Bronchial epithelial cell (primary cell): ENCODE measurements around the gene EPRS1. TPM values are rescaled to one million over a fixed set of nuclear protein-coding genes. Genes with fewer than 3 reads are reported as not detected.
"Not testable (repeated sequence)": the region's sequence is repeated elsewhere in the genome, so short reads cannot be mapped to it uniquely, and the experiment has no call there.

Experiments used
- DNase-seq: peaks from one replicate; pipeline ENCODE4 v3.0.0-alpha.2; 2010; ENCODE audit warnings: low read depth
- FAIRE-seq: peaks from 2 replicates; lab custom pipeline; 2011; peaks lifted over from hg19 to GRCh38; lab: Jason Lieb, UNC
- H3K27me3 ChIP-seq: 2 replicates; pipeline ENCODE4 v1.5.1; 2011; ENCODE audit warnings: low read length; ENCODE audit not compliant: control insufficient read depth, insufficient read depth
- H3K36me3 ChIP-seq: 2 replicates; pipeline ENCODE4 v1.5.1; 2011; ENCODE audit warnings: low read length; ENCODE audit not compliant: control insufficient read depth, insufficient read depth
- H3K4me3 ChIP-seq: 2 replicates; pipeline ENCODE4 v1.5.1; 2011; ENCODE audit warnings: mild to moderate bottlenecking, low read depth, low read length, control low read depth
- total RNA-seq: library from RNA; depleted of rRNA; stranded (reverse); fragments of >200 nt; gene quantifications from 2 replicates; pipeline ENCODE4 v1.2.1, GENCODE V29; 2014
- TF ChIP-seq, protein P1 (sequence below): IDR thresholded peaks from 2 replicates; pipeline ENCODE4 v1.5.1; 2011; ENCODE audit warnings: mild to moderate bottlenecking, moderate library complexity, low read length, control low read depth, inconsistent platforms; ENCODE audit not compliant: insufficient read depth, severe bottlenecking

The EPRS1 gene
- 165 and 212 TPM in 2 replicates for total RNA-seq

DNA sequence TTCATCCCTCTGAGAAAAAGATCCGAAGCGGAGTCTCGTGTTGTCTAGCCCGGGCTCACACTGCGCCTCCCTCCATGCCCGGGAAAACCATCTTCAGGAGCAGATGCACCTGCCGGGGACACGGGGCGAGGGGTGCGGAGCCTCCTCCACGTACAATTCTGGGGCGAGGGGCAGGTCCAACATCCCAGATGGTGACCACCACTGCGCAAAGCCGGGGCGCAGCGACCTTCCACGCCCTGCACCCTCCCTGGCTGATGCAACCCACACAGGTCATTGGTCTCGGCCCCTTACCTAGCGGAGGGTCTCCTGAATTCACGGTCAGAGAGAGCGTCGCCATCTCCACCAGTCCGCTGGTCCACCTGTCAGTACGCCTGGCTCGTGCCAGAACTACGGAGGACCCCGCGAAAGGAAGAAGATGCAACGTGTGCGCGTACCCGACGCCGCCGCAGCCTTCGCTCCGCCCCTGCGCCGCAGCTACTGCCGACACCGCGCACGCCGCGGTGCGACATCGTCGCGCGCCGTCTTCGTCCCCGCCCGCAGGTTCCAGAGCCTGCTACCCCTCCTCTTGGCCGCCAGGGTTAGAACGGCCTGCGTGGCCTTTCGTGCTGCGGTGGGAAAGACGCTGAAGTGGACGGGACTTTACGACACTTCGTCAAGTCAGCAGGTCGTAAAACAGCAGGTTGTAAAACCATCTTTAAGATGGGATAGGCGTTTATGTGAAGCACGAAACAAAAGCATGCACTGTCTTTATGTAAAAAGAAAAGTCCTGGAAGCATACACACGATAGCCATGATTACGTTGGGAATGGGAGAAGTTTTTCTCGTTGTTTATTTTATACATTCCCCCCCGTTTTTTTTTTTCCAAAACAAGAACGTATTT, at the start of gene EPRS1:
Gene EPRS1, minus strand, starts transcription at position 454 of the 879 bp plus-strand sequence. Its CDS starts 117 bp downstream, at position 337.
- Histone ChIP-seq H3K27me3 (no peaks in the 10 kb centered on the region), H3K4me3 (peak within 1 kb of the TSS; percentile 100), H3K36me3 (peaks cover 1% of the 10 kb centered on the region)
- TF ChIP-seq, protein P1, sequence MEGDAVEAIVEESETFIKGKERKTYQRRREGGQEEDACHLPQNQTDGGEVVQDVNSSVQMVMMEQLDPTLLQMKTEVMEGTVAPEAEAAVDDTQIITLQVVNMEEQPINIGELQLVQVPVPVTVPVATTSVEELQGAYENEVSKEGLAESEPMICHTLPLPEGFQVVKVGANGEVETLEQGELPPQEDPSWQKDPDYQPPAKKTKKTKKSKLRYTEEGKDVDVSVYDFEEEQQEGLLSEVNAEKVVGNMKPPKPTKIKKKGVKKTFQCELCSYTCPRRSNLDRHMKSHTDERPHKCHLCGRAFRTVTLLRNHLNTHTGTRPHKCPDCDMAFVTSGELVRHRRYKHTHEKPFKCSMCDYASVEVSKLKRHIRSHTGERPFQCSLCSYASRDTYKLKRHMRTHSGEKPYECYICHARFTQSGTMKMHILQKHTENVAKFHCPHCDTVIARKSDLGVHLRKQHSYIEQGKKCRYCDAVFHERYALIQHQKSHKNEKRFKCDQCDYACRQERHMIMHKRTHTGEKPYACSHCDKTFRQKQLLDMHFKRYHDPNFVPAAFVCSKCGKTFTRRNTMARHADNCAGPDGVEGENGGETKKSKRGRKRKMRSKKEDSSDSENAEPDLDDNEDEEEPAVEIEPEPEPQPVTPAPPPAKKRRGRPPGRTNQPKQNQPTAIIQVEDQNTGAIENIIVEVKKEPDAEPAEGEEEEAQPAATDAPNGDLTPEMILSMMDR: peak; percentile 79
- peak; percentile 96 for DNase-seq
- peak; percentile 7 for FAIRE-seq

DNA sequence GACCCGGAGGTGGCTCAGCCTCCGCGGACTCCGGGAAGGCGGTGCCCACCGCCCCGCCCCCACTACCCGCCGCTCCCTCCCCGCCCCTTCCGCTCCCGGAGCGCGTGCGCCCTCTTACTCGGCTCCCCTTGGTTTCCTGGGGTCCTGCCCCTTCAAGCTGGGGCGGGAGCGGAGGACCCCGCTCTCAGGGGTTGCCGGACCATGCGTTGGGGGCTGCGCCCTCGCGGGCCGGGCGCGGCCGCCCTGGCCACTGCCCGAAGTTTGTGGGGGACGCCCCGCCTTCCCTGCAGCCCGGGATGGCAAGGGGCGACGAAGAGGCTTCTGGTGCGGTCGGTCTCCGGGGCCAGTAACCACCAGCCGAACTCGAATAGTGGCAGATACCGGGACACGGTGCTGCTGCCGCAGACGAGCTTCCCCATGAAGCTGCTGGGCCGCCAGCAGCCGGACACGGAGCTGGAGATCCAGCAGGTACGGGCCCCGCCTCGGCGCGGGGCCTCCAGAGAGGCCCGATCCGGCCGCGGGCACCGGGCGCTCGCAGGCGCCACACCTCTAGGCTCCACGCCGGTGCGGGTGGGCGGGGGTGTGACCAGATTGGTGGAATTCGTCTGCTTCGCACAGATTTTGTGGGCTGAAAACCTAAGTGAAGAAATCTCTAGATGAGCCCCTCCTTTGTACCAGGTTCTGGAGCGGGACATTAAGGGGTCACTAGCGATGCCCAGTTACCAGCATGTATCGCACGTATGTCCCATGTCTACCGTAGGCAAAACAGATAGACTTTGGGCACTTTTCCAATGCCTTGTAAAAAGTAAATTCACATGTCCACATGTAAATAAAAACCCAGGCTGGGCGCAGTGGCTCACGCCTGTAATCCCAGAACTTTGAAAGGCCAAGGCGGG, 48.0 kb upstream of the EPRS1 start, which contains the start of gene IARS2:
Gene IARS2, plus strand, starts transcription at position 117 of the 896 bp plus-strand sequence. Its CDS starts 85 bp downstream, at position 202.
- FAIRE-seq (no peak), DNase-seq (peak; percentile 57)
- Histone ChIP-seq H3K27me3 (no peaks in the 10 kb centered on the region), H3K36me3 (peaks cover 5% of the 10 kb centered on the region), H3K4me3 (peak within 1 kb of the TSS; percentile 69)
- TF ChIP-seq, protein P1: no peak

DNA sequence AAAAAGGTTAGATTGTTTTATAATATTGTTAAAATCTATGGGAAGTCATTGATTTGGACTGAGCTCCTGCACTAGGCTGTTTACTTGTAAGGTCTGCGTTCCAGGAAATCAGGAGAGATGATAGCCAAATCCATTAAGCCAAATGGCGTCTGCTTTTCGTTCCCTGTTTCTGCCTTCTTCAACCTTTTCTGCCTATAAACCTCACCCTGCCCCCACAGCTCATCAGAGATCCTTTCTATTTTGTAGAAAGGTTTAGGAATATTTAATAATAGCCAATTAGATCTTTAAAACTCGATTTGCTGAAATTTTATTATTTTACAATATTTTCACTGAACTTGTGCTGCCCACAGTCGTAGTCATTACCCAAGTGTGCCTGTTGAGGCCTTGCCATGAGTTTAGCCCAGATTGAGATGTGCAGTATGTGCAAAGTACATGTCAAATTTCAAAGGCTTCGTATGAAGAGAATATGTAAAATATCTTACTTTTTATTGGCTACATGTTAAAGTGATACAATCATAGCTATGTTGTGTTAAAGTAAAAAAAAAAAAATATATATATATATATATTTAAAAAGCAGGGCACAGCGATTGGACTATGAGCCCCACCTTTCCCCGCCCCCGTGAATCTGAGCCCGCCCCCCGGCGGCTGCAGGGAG, 47.2 kb upstream of the EPRS1 start:
- FAIRE-seq: no peak
- Histone ChIP-seq H3K36me3 (peaks cover 5% of the 10 kb centered on the region), H3K27me3 (no peaks in the 10 kb centered on the region), H3K4me3 (peak overlapping the region; percentile 69)
- TF ChIP-seq, protein P1: no peak
- DNase-seq: no peak

DNA sequence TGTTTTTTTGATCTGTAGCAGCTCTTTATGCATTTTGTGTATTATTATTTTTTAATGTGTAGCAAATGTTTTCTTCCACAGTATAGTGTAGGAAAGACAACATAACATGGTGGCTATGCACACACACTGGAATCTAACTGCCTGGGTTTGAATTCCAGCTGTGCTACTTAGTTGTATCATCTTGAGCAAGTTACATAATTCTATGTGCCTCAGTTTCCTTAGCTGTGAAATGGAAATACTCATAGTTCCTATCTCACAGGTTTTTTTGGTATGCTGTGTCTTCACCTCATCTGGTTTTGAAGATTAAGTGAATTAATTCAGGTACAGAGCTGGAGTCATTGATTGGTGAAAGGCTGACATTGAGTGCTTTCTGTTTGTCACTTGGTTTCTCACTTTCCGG, 46.4 kb upstream of the EPRS1 start:
- FAIRE-seq (no peak), DNase-seq (no peak)
- H3K36me3 ChIP-seq: peaks cover 2% of the 10 kb centered on the region
- TF ChIP-seq, protein P1: no peak
- no peaks in the 10 kb centered on the region for H3K27me3 ChIP-seq
- no peak overlapping the region for H3K4me3 ChIP-seq

DNA sequence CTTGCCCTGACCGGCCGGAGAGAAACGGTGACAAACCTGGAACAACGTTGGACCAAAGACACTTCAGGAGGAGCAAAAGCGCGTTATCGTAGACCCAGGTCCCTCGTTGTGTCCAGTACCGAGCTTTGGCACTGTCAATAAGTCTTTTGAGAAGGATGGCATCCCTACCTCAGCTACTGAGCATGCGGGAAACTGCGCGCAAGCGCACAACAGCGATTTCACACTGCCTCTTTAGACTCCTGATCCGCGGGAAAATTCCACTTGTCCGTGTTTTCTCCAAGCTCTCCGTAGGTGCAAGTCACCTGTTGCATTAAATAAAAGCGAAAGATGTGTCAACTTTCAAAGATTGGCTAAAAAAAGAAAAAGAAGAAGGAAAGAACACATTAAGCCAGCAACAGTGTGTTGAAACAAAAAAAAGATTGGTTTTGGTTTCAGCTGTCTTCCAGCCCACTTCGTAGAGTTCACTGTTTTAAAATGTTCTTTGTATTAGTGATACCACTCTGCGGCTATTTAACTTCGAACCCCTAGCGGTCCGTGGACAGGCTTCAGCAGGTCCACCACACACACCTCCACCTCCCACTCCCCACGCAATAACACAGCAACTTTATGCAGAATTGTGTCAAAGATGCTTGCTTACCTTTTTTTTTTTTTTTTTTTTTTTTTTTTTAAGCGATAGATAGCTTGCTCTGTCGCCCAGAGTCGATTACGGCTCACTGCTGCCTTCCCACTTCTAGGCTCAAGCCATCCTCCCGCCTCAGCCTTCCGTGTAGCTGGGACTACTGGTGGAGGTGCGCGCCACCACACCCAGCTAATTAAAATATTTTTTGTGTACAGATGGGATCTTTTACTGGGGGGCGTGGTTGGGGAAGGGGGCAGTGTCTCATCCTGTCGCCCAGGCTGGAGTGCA, 43.6 kb upstream of the EPRS1 start, which contains the start of gene BPNT1:
Gene BPNT1, minus strand, starts transcription at position 139 of the 907 bp plus-strand sequence. CDS start 9,942 bp downstream, outside the sequence.
- TF ChIP-seq, protein P1: no peak
- FAIRE-seq (no peak), DNase-seq (peak; percentile 96)
- peak within 1 kb of the TSS; percentile 60 for H3K4me3 ChIP-seq
- no peaks in the 10 kb centered on the region for H3K27me3 ChIP-seq
- no peaks in the 10 kb centered on the region for H3K36me3 ChIP-seq

DNA sequence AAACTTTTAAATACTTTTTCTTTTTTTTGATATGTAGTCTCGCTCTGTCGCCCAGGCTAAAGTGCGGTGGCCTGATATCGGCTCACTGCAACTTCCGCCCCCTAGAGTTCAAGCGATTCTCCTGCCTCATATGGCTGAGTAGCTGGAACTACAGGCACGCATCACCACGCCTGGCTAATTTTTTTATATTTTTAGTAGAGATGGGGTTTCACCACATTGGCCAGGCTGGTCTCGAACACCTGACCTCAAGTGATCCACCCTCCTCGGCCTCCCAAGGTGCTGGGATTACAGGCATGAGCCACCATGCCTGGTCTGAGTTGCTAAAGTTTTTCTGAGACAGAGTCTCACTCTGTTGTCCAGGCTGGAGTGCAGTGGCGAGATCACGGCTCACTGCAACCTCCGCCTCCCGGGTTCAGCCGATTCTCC, 40.0 kb upstream of the EPRS1 start:
- not testable (repeated sequence) for H3K27me3 ChIP-seq, H3K4me3 ChIP-seq, DNase-seq, H3K36me3 ChIP-seq, FAIRE-seq
